Immature natural killer cell (primary cell): Measurements from ENCODE around the gene ADAMTS16. TPM values are rescaled to one million over a fixed set of nuclear protein-coding genes. Genes with fewer than 3 reads are reported as not detected.

Experiments used
- DNase-seq, 3 donors: peaks; one replicate each; pipeline ENCODE4 v3.0.0; 2022; ENCODE audit warnings: mixed read lengths in 1 of 3
- H3K27ac Mint-ChIP-seq, 6 donors: one replicate each; pipeline ENCODE4 v1.8.0; 2020; ENCODE audit warnings: mixed read lengths in 6 of 6, mild to moderate bottlenecking in 5 of 6, inconsistent platforms in 4 of 6, moderate library complexity in 3 of 6
- H3K27me3 Mint-ChIP-seq, 3 donors: one replicate each; pipeline ENCODE4 v1.8.0; 2020 to 2021; ENCODE audit warnings: low read depth in 3 of 3, mild to moderate bottlenecking in 3 of 3, mixed read lengths in 3 of 3, moderate library complexity in 3 of 3, inconsistent platforms in 1 of 3
- H3K36me3 Mint-ChIP-seq, 3 donors: one replicate each; pipeline ENCODE4 v1.8.0; 2020; ENCODE audit warnings: mixed read lengths in 3 of 3, inconsistent platforms in 2 of 3, mild to moderate bottlenecking in 2 of 3
- H3K4me1 Mint-ChIP-seq, 2 donors: one replicate each; pipeline ENCODE4 v1.8.0; 2020; ENCODE audit warnings: inconsistent platforms in 2 of 2, mild to moderate bottlenecking in 2 of 2, mixed read lengths in 2 of 2, moderate library complexity in 1 of 2
- H3K4me3 Mint-ChIP-seq, 5 donors: one replicate each; pipeline ENCODE4 v1.8.0; 2020; ENCODE audit warnings: mild to moderate bottlenecking in 5 of 5, mixed read lengths in 5 of 5, inconsistent platforms in 3 of 5, moderate library complexity in 3 of 5
- H3K9me3 Mint-ChIP-seq, 6 donors: one replicate each; pipeline ENCODE4 v1.8.0; 2020; ENCODE audit warnings: mild to moderate bottlenecking in 6 of 6, mixed read lengths in 6 of 6, inconsistent platforms in 4 of 6, moderate library complexity in 3 of 6
- polyA plus RNA-seq, 3 donors: library from polyadenylated mRNA; unstranded; fragments of 300-500 nt; fragmentation: Illumina TruSeq; gene quantifications; one replicate each; pipeline ENCODE4 v1.2.3, GENCODE V29; 2021

ADAMTS16 gene
- polyA plus RNA-seq = not detected

GRCh38 chr5:5139777-5140478, at the start of gene ADAMTS16:
ADAMTS16 (plus strand) TSS chr5:5140330; CDS start chr5:5140468, 138 bp downstream.
- DNase-seq = no peak
- Mint-ChIP-seq H3K9me3 (no peaks in the 10 kb centered on the region), H3K27ac (no peak within 1 kb of the TSS), H3K36me3 (no peaks in the 10 kb centered on the region), H3K4me1 (no peaks in the 10 kb centered on the region), H3K27me3 (peaks cover 0 to 14% (median 9%) of the 10 kb centered on the region in 3 donors), H3K4me3 (no peak within 1 kb of the TSS)

- no peak overlapping the region for H3K27ac Mint-ChIP-seq
- H3K27me3 Mint-ChIP-seq = peaks cover 0 to 2% (median 1%) of the 10 kb centered on the region in 3 donors
- H3K4me1 Mint-ChIP-seq = no peaks in the 10 kb centered on the region
- no peaks in the 10 kb centered on the region for H3K36me3 Mint-ChIP-seq
- DNase-seq = no peak
- H3K9me3 Mint-ChIP-seq = peaks cover 0 to 7% (median 4%) of the 10 kb centered on the region in 6 donors
- no peak overlapping the region for H3K4me3 Mint-ChIP-seq
Measured at GRCh38 chr5:5092149-5092548, 48.0 kb upstream of the ADAMTS16 start.

GRCh38 chr5:5100635-5101034, 39.5 kb upstream of the ADAMTS16 start:
- Mint-ChIP-seq H3K4me1 (no peaks in the 10 kb centered on the region), H3K9me3 (peaks cover 0 to 19% (median 3%) of the 10 kb centered on the region in 6 donors), H3K36me3 (peaks cover 0 to 3% (median 0%) of the 10 kb centered on the region in 3 donors), H3K4me3 (no peak overlapping the region), H3K27me3 (peaks cover 0 to 1% (median 0%) of the 10 kb centered on the region in 3 donors), H3K27ac (no peak overlapping the region)
- no peak for DNase-seq

- Mint-ChIP-seq H3K36me3 (peaks cover 0 to 3% (median 0%) of the 10 kb centered on the region in 3 donors), H3K4me1 (no peaks in the 10 kb centered on the region), H3K9me3 (peaks cover 0 to 19% (median 3%) of the 10 kb centered on the region in 6 donors), H3K4me3 (no peak overlapping the region), H3K27me3 (peaks cover 0 to 1% (median 0%) of the 10 kb centered on the region in 3 donors), H3K27ac (no peak overlapping the region)
- no peak for DNase-seq
Measured at GRCh38 chr5:5101676-5102075, 38.5 kb upstream of the ADAMTS16 start.

GRCh38 chr5:5103245-5103644, 36.9 kb upstream of the ADAMTS16 start:
- Mint-ChIP-seq H3K4me3 (no peak overlapping the region), H3K27me3 (peaks cover 0 to 1% (median 0%) of the 10 kb centered on the region in 3 donors), H3K36me3 (peaks cover 0 to 3% (median 0%) of the 10 kb centered on the region in 3 donors), H3K27ac (no peak overlapping the region), H3K9me3 (peaks cover 0 to 21% (median 3%) of the 10 kb centered on the region in 6 donors), H3K4me1 (no peaks in the 10 kb centered on the region)
- DNase-seq = no peak

- Mint-ChIP-seq H3K36me3 (no peaks in the 10 kb centered on the region), H3K9me3 (peaks cover 0 to 21% (median 3%) of the 10 kb centered on the region in 6 donors), H3K4me3 (no peak overlapping the region), H3K4me1 (no peaks in the 10 kb centered on the region), H3K27ac (no peak overlapping the region), H3K27me3 (peaks cover 0 to 1% (median 0%) of the 10 kb centered on the region in 3 donors)
- DNase-seq = no peak
Measured at GRCh38 chr5:5104550-5104949, 35.6 kb upstream of the ADAMTS16 start.

- H3K4me1 Mint-ChIP-seq = no peaks in the 10 kb centered on the region
- peaks cover 0 to 1% (median 0%) of the 10 kb centered on the region in 3 donors for H3K27me3 Mint-ChIP-seq
Measured at GRCh38 chr5:5105531-5105930, 34.6 kb upstream of the ADAMTS16 start.

GRCh38 chr5:5116956-5117355, 23.2 kb upstream of the ADAMTS16 start:
- H3K27ac Mint-ChIP-seq = no peak overlapping the region
- DNase-seq = no peak
- no peak overlapping the region for H3K4me3 Mint-ChIP-seq
- no peaks in the 10 kb centered on the region for H3K4me1 Mint-ChIP-seq
- H3K9me3 Mint-ChIP-seq = peaks cover 2 to 14% (median 9%) of the 10 kb centered on the region in 6 donors
- H3K36me3 Mint-ChIP-seq = no peaks in the 10 kb centered on the region
- H3K27me3 Mint-ChIP-seq = peaks cover 0 to 2% (median 2%) of the 10 kb centered on the region in 3 donors

More at GRCh38 chr5:5105531-5105930, 34.6 kb upstream of the ADAMTS16 start:
- Mint-ChIP-seq H3K27ac (no peak overlapping the region), H3K4me3 (no peak overlapping the region), H3K36me3 (no peaks in the 10 kb centered on the region), H3K9me3 (peaks cover 0 to 20% (median 1%) of the 10 kb centered on the region in 6 donors)
- no peak for DNase-seq

GRCh38 chr5:5122776-5123175, 17.4 kb upstream of the ADAMTS16 start:
- no peak overlapping the region for H3K27ac Mint-ChIP-seq
- H3K4me1 Mint-ChIP-seq = no peaks in the 10 kb centered on the region
- H3K9me3 Mint-ChIP-seq = peaks cover 0 to 14% (median 3%) of the 10 kb centered on the region in 6 donors
- H3K4me3 Mint-ChIP-seq = no peak overlapping the region
- H3K36me3 Mint-ChIP-seq = no peaks in the 10 kb centered on the region
- H3K27me3 Mint-ChIP-seq = peaks cover 0 to 9% (median 2%) of the 10 kb centered on the region in 3 donors
- DNase-seq = no peak

GRCh38 chr5:5124231-5124630, 15.9 kb upstream of the ADAMTS16 start:
- Mint-ChIP-seq H3K27me3 (peaks cover 0 to 9% (median under 1%) of the 10 kb centered on the region in 3 donors), H3K27ac (no peak overlapping the region), H3K4me3 (no peak overlapping the region), H3K9me3 (peaks cover 0 to 9% (median 2%) of the 10 kb centered on the region in 6 donors), H3K36me3 (no peaks in the 10 kb centered on the region), H3K4me1 (no peaks in the 10 kb centered on the region)
- no peak for DNase-seq

- DNase-seq = no peak
- Mint-ChIP-seq H3K36me3 (no peaks in the 10 kb centered on the region), H3K27ac (no peak overlapping the region), H3K27me3 (peaks cover 0 to 6% (median 0%) of the 10 kb centered on the region in 3 donors), H3K9me3 (peaks cover 0 to 3% (median 0%) of the 10 kb centered on the region in 6 donors), H3K4me1 (no peaks in the 10 kb centered on the region), H3K4me3 (no peak overlapping the region)
Measured at GRCh38 chr5:5126444-5126843, 13.7 kb upstream of the ADAMTS16 start.

- DNase-seq = no peak
- H3K36me3 Mint-ChIP-seq = no peaks in the 10 kb centered on the region
- no peak overlapping the region for H3K4me3 Mint-ChIP-seq
- H3K9me3 Mint-ChIP-seq = peaks cover 0 to 3% (median 0%) of the 10 kb centered on the region in 6 donors
- no peaks in the 10 kb centered on the region for H3K4me1 Mint-ChIP-seq
- no peak overlapping the region for H3K27ac Mint-ChIP-seq
- H3K27me3 Mint-ChIP-seq = peaks cover 0 to 6% (median 0%) of the 10 kb centered on the region in 3 donors
Measured at GRCh38 chr5:5128766-5129165, 11.4 kb upstream of the ADAMTS16 start.

GRCh38 chr5:5132234-5132633, 7.9 kb upstream of the ADAMTS16 start:
- no peak overlapping the region for H3K4me3 Mint-ChIP-seq
- no peak overlapping the region for H3K27ac Mint-ChIP-seq
- no peak for DNase-seq
- H3K27me3 Mint-ChIP-seq = no peaks in the 10 kb centered on the region
- H3K4me1 Mint-ChIP-seq = no peaks in the 10 kb centered on the region
- H3K36me3 Mint-ChIP-seq = no peaks in the 10 kb centered on the region
- peaks cover 0 to 2% (median 0%) of the 10 kb centered on the region in 6 donors for H3K9me3 Mint-ChIP-seq

GRCh38 chr5:5132693-5133295, 7.3 kb upstream of the ADAMTS16 start:
- no peaks in the 10 kb centered on the region for H3K27me3 Mint-ChIP-seq
- no peaks in the 10 kb centered on the region for H3K36me3 Mint-ChIP-seq
- no peak for DNase-seq
- H3K4me3 Mint-ChIP-seq = no peak overlapping the region
- peaks cover 0 to 2% (median 0%) of the 10 kb centered on the region in 6 donors for H3K9me3 Mint-ChIP-seq
- no peak overlapping the region for H3K27ac Mint-ChIP-seq
- no peaks in the 10 kb centered on the region for H3K4me1 Mint-ChIP-seq
